GM19455 (cell line): ENCODE data around the gene CAPN13.

Source experiments
- ATAC-seq: cut with Tn5 transposase; IDR thresholded peaks from one replicate; pipeline ENCODE4 v1.9.1; 2021; ENCODE audit not compliant: unreplicated experiment

Gene CAPN13

DNA sequence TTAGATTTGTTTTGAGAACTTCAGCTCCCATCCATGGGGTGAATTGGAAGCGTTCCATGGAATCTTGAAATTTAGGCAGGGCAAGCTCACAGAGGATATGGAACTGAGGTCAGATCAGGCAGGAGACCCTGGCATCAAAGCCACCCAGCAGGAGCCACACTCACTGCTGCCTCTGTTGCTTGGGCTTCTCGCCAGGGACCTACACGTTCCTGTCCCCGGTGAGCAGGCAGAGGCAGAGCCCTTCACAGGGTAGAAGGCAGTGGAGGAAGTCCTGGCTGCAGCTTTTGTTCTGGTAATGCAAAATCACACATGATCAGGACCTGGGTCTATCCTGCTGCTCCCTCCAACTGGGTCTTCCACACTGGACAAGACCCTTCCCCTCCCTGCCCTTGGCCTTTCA lies 42.1 kb downstream of the CAPN13 start:
- no peak for ATAC-seq

DNA sequence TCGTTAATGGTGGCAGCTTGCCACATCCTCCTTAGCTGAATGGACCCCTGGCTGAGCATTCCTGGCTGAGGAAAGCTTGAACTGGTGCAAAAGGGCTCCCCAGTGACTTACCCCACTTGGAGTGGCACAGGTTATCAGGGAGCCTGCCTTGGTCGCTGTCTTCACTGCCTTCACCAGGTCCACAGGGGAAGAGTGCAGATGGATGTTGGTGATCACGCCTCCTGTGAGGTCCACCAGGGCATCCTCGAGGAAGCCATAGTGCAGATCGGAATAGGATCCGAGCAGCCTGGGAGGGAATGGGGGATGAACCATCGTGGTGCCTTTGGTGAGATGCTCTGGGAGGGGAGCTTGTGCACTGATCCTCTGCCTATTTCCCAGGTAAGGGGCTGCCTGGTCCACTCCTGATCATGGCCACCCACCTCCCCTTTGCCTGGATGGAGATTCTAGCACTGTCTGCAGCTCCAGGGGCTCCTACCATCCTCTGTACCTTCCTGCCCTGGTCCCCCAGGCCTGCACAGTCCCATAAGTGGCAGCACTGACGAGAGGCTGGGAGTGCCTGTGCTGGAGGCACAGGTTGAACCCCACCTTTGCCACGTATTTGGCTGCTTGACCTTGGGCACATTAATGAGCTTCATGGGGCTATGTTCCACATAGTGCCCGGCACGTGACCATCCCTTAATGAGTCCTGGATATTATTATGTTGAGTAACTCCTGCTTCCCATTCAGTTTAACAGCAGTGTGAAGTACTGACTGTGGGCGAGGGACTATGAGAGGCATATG lies 43.0 kb downstream of the CAPN13 start:
- no peak for ATAC-seq

GRCh38 chr2:30763151-30763660 lies 44.0 kb downstream of the CAPN13 start:
- ATAC-seq = no peak

- ATAC-seq = no peak
These were observed 46.0 kb downstream of the CAPN13 start for GRCh38 chr2:30761226-30761625.

DNA sequence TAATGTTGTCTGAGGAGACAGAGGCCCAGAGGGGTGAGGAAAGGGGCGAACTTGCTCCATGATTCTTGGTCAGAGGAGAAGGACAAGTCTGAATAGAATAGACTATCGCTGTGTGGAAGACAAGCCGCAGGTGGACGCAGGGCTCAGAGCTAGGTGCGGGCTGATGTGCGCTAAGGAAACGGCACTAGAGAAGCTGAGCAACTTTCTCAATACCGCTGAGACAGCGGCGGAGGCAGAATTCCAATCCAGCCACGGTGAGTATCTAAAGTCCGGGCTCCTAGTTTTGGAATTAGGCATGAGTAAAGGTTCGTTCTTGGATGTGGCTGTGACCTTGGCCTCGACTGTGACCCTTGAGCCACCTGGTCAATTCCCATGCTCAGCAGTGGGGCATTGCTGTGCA lies 47.8 kb downstream of the CAPN13 start:
- ATAC-seq = no peak

GRCh38 chr2:30758191-30758651 lies 49.0 kb downstream of the CAPN13 start:
- no peak for ATAC-seq

DNA sequence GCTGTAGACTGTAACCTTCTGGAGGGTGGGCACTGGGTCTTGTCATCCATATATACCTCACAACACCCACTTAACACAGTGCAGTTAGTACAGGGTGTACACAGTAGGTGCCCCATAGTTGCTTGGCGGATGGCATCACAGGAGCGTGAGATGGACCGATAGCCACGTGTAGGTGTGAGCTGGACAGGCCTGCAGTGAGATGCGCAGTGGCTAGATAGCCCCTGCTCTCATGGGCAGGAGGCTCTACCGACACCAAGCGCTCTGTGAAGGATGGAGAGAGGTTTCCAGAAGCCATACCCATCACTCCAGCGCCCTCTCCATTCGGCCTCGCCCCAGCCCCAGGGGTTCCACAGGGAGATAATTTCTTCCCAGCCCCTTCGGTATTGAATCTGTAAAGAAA lies 49.5 kb downstream of the CAPN13 start:
- no peak for ATAC-seq

GRCh38 chr2:30756971-30757370 lies 50.3 kb downstream of the CAPN13 start:
- ATAC-seq = no peak

DNA sequence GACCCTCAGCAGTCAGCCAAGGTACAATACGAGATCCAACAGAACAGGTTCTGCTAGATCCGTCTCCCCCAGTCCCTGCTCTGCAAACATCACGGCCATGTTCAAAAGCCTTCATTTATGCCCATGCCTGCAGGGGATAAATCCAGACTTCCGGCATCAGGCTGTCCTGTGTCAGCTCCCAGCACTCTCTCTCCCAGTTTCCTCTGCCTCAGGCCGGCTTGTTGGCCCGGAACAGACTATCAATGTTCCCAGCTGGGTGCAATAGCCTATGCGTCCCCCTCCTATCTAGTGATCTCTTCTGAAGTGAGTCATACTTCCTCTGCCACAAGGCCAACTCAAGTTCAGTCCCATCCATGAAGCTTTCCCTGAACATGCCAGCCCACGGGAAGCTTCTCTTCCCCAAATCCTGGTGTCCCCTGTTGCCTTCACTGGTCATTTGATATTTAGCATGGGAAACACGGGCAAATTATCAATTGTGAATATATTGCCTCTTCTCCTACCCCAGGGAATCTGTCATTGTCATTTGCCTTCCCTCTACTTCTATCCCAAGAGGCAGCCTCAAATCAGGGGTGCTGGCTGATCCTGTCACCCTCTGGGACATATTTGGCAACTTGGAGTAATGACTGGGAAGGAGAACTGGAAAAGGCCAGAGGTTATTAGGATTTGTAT lies 51.1 kb downstream of the CAPN13 start:
- ATAC-seq = no peak

GRCh38 chr2:30753630-30754029 lies 53.6 kb downstream of the CAPN13 start:
- ATAC-seq = no peak

GRCh38 chr2:30752811-30753210 lies 54.4 kb downstream of the CAPN13 start:
- no peak for ATAC-seq

GRCh38 chr2:30747206-30747605 lies 60.0 kb downstream of the CAPN13 start:
- ATAC-seq = no peak

DNA sequence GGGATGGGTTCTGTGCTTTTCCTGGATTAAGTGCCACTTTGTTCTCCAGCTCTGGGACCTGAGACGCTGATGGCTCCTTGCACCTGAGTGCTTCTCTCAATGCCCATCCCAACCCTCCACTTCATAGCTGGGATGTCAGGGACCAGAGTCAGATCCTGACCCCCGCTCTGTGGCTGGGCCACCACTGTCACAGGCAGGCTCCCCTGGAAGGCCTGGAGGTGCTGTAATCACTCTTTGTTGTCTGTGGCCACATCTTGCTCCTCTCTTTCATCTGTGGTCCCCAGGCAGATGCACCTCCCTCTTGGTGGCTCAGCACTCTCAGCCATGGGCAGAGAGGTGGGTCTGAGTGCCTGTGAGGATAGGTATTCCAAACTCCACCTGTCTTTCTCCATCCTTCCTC lies 62.4 kb downstream of the CAPN13 start:
- no peak for ATAC-seq

DNA sequence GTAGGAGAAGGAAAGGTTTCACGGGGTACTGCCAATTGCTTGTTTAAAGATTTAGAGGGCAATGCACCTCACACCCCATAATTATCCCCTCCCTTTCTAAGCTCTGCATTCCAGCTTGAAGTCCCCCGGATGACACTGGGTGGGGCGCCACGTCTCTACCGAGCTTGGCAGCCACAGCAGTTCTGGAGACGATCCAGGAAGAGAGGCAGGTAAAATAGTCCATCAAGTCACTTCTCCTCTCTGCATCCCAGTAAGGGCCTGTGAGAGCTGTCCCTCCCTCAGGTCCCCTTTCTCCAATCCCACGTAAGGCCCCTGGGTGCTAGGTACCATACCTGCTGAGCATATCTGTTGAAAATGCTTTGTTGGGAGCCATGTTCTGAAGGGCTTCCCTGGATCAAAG lies 65.7 kb downstream of the CAPN13 start:
- ATAC-seq = no peak

DNA sequence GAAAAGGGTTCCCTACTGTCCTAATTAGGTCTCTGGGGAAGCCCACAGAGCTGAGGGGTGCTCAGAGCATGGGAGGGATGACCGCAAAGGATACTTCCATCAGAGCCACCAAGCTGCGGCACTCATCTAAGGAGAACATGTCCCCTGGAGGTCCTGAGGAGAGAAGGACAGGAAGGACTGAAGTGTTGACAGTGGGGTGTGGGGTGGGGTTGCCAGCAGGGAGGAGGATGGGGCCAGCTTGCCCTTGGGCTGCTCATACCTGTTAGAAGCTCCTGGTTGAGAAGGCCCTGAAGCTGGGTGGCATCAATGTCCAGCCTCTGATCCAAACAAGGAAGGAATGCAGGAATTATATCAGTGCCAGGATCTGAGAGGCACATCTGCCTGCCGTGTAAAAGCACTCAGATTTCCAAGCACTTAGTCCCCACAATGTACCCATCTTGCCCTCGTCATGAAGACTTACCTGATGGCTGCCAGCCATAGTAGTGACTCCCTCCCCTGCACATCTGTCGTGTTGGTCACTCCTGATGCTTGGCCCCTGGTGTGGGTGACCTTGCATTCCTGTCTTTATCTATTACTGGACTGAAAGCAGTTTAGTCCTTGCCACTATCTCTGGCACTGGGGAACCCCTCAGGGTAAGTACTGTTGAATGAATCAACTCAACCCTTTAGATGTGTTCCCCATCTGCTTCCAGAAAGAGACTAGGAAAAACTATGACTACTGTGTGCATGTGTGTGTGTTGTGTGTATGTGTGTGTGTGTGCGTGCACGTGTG lies 68.9 kb downstream of the CAPN13 start:
- ATAC-seq = no peak

GRCh38 chr2:30737326-30737610 lies 70.0 kb downstream of the CAPN13 start:
- ATAC-seq = no peak

DNA sequence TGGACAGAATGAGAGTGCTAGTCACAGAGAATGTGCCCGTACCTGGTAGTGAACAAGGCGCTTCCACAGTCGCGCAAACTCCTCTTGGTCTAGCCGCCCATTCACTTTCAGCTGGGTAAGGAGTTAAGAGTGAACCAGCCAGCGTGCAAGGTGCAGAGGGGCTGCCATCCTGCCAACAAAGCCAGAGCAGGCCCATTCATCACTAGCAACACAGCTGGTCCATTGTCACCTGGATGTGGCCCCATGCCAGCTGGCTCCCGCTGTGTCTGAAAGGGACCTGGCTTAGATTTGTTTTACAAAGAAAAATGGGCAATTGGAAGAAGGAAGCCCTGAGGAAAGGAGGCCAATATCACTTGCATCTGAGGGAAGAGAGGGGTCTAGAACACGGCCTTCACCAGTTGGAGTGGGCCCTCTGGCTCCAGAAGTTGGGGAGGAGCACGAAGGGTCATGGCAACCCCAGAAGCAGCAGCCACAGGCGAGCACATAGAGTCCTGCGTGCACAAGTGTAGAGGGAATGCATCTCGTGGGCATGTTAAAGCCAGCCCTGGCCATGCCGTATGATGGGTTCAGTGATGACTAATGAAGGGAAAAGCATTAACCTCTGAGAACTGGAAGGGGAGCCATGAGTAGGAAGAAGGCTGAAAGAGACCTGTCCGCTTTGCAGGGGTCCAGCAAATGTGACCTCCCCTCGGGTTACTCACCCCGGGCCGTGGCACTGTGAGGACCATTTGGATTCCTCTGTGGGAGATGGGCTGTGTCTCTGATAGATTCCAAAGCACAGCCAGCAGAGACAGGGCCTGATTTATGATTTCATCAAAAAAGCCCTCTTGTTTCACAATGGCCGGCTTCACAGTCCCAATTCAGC lies 70.6 kb downstream of the CAPN13 start:
- no peak for ATAC-seq

- no peak for ATAC-seq
These were observed 73.2 kb downstream of the CAPN13 start for GRCh38 chr2:30733876-30734520.

- ATAC-seq = no peak
These were observed 74.4 kb downstream of the CAPN13 start for GRCh38 chr2:30732876-30733275.

DNA sequence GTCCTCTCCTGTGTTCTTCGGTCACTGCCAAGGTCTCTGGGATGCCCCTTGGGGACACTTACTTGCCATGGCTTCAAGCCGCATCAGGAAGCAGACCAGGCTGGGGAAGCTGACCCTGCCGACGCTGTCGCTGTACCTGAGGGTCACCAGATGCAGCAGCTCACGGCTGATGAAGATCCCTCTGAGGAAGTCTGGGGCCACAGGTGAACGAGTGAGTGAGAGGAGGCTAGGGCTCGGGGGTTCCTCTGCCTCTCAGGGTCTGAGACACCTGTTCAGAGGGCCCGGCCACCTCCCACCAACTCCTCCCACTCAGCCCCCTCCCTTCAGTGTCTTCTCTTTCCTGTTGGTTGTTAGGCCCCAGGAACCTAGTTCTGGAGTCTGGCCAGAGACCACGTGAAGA lies 74.9 kb downstream of the CAPN13 start:
- ATAC-seq = no peak
